GM12873 (cell line): ENCODE results near the gene CAMK1G.

Experiments
- CTCF ChIP-seq: IDR thresholded peaks from 2 replicates; pipeline ENCODE4 v1.5.1; 2012; ENCODE audit warnings: low read depth, mild to moderate bottlenecking, moderate library complexity, low read length, control low read depth; ENCODE audit not compliant: insufficient read depth; ENCODE audit errors: missing control alignments

CAMK1G gene

DNA sequence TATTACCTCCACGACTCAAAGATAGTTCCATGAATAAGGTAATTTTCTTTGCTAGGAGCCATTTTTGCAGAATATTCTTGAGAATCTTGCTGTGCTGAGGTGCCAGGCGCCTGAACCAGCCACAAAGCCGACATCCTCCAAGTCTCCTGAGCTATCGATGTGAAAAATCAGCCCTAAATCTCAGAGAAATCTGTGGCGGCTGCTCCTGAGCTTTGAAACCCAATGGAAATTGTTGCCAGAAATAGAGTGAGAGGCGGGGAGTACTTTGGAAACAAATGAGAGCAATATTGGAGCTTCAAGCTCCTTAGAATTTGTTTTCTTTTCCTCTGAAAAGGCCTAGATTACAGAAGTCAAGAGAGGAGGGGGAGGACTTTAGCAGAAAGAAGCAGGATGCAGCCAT is 6.3 kb downstream of the CAMK1G start:
- TF ChIP-seq CTCF: no peak

- peak; percentile 10 for TF ChIP-seq CTCF
Measured at GRCh38 chr1:209590405-209590804, 6.9 kb downstream of the CAMK1G start.

DNA sequence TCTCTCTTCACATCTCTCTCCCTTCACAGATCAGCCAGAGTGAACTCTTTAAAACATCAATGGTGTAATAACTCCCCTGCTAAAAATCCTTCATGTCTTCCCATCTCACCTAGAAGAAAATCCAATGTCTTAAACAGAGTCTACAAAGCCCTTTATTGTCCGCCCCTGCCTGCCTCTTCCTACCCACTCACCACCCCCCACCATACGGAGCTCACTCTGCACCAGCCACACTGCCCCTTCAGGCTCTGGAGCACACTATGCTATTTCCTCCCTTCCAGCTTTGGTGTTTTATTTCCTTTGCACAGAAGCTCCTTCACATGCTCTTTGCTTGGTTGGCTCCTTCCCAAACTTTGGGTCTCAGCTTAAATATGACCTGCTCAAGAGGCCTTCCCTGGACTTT is 10.2 kb downstream of the CAMK1G start:
- TF ChIP-seq CTCF: no peak

DNA sequence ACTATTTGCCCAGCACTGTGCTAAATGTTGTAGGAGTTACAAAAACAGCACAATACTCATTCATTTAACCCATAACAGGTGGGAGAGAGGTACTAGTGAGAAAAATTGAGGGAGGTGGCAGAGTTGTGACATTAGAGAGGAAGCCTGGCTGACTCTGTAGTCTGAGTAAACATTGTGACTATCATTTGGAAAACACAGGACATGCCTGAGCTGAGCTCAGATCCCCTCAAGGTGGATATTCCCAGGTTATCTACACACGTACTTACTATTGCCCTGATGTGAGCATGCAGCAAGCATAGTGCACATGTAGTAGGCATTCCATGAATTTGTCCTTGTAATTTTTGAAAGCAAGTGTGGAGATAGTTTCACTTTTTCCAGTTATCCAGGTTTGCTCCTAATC is 10.9 kb downstream of the CAMK1G start:
- TF ChIP-seq CTCF: no peak

- TF ChIP-seq CTCF: no peak
Measured at GRCh38 chr1:209595028-209595427, 11.5 kb downstream of the CAMK1G start.

DNA sequence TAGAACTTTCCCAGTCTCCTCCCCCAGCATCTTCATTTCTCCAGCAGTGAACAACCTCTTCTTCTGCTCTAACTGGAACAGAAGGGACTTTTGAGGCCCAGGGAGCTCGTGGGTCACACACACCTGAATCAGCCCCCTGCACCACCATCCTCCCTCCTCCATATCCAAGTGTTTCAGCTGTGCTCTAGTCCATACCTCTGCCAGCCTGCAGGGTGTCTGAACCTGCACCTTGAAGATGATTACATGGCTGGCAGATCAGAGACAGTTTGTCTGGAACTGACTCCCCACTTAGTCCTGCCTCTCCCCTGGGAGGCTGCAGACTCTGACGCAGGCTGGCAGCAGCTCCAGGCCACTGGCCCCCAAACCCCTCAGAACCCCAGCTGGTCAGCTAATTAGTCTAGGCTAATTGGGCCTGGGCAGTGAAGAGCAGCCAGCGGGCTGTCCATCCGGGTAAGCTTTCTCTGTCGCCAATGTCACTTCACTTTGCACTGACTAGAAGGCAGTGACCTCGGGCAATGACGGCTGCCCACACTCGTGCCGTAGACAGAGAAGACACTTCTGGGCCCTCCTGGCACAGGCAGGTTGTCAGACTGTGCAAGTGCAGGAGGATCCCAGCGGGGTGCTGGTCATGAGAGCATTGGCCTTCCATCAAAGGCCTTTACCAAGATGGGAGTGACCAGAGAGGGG is 12.2 kb downstream of the CAMK1G start:
- TF ChIP-seq CTCF: no peak

GRCh38 chr1:209597499-209597898 is 14.0 kb downstream of the CAMK1G start:
- TF ChIP-seq CTCF: no peak

- TF ChIP-seq CTCF: no peak
Measured at GRCh38 chr1:209598227-209598626, 14.7 kb downstream of the CAMK1G start.
